Suprapubic skin (tissue), 4 donors: ENCODE results near the gene PNMA1. TPM values are rescaled to one million over a fixed set of nuclear protein-coding genes. Genes with fewer than 3 reads are reported as not detected.

Experiments used
- DNase-seq, 2 donors: peaks; one replicate each; pipeline ENCODE4 v3.0.0-alpha.2; 2019; ENCODE audit warnings: low spot score in 2 of 2
- H3K27ac ChIP-seq: fragments of 200-600 bp; sonication (generic); one replicate; pipeline ENCODE4 v1.5.1; 2019
- H3K27me3 ChIP-seq: fragments of 200-600 bp; sonication (generic); one replicate; pipeline ENCODE4 v1.5.1; 2019
- H3K36me3 ChIP-seq: fragments of 200-600 bp; sonication (generic); one replicate; pipeline ENCODE4 v1.5.1; 2019
- H3K4me1 ChIP-seq: fragments of 200-600 bp; sonication (generic); one replicate; pipeline ENCODE4 v1.5.1; 2019
- H3K4me3 ChIP-seq: fragments of 200-600 bp; sonication (generic); one replicate; pipeline ENCODE4 v1.5.1; 2019; ENCODE audit warnings: mild to moderate bottlenecking
- H3K9me3 ChIP-seq: fragments of 200-600 bp; sonication (generic); one replicate; pipeline ENCODE4 v1.5.1; 2019
- CTCF ChIP-seq, 2 donors: fragments of 200-600 bp in 1 of 2; fragments of 450-650 bp in 1 of 2; sonication (generic) in 1 of 2; IDR thresholded peaks; one replicate each; pipeline ENCODE4 v1.5.1; 2016 to 2019; ENCODE audit warnings: antibody characterized with exemption in 2 of 2, mild to moderate bottlenecking in 1 of 2, moderate library complexity in 1 of 2
- EP300 ChIP-seq: sonication (generic); formaldehyde crosslinking; IDR thresholded peaks from one replicate; pipeline ENCODE4 v1.6.1; 2017; ENCODE audit warnings: antibody characterized with exemption
- POLR2A ChIP-seq, 2 donors: fragments of 450-650 bp; IDR thresholded peaks; one replicate each; pipeline ENCODE4 v1.6.1; 2017; ENCODE audit warnings: antibody characterized with exemption in 2 of 2, mild to moderate bottlenecking in 2 of 2, moderate library complexity in 2 of 2
- POLR2AphosphoS5 ChIP-seq, 3 donors: sonication (generic); formaldehyde crosslinking; IDR thresholded peaks; one replicate each; pipeline ENCODE4 v1.6.1; 2017; ENCODE audit warnings: antibody characterized with exemption in 3 of 3
- whole genome bisulfite sequencing: methylation state at CpG from one replicate; pipeline ENCODE4 v1.1.5; 2018; 5-methylcytosine and 5-hydroxymethylcytosine counted together
- total RNA-seq, 4 donors: library from RNA; depleted of rRNA; stranded (reverse); fragments of >200 nt; gene quantifications; one replicate each; pipeline ENCODE4 v1.1.0, GENCODE V29; 2016

Gene PNMA1
- total RNA-seq, 4 donors from 2014 or later, result 5.2 to 9.8 (median 6.4) TPM

- Histone ChIP-seq H3K4me1 (peaks cover 56% of the 10 kb centered on the region), H3K27me3 (no peaks in the 10 kb centered on the region), H3K4me3 (no peak overlapping the region), H3K27ac (no peak overlapping the region), H3K9me3 (no peaks in the 10 kb centered on the region), H3K36me3 (peaks cover 94% of the 10 kb centered on the region)
- DNase-seq, result no peak
- 88% methylated on average over 10 of the region's 10 CpGs for WGBS
- TF ChIP-seq EP300 (no peak), CTCF (IDR thresholded peaks at IDR 0.05) (no peak), POLR2A (IDR thresholded peaks at IDR 0.05) (no peak), POLR2AphosphoS5 (IDR thresholded peaks at IDR 0.05) (no peak)
Observed at GRCh38 chr14:73722581-73722980, 8.4 kb upstream of the PNMA1 start.

GRCh38 chr14:73721101-73721821 is 7.1 kb upstream of the PNMA1 start:
- Histone ChIP-seq H3K27me3 (no peaks in the 10 kb centered on the region), H3K9me3 (no peaks in the 10 kb centered on the region), H3K4me3 (no peak overlapping the region), H3K27ac (no peak overlapping the region), H3K4me1 (peaks cover 44% of the 10 kb centered on the region), H3K36me3 (peaks cover 90% of the 10 kb centered on the region)
- TF ChIP-seq POLR2AphosphoS5 (IDR thresholded peaks at IDR 0.05) (no peak), EP300 (no peak), CTCF (IDR thresholded peaks at IDR 0.05) (no peak), POLR2A (IDR thresholded peaks at IDR 0.05) (no peak)
- 85% methylated on average over 12 of the region's 12 CpGs for WGBS
- no peak for DNase-seq

GRCh38 chr14:73720636-73721035 is 6.5 kb upstream of the PNMA1 start:
- peaks cover 88% of the 10 kb centered on the region for H3K36me3 ChIP-seq
- no peak overlapping the region for H3K4me3 ChIP-seq
- no peak for DNase-seq
- H3K4me1 ChIP-seq, result peaks cover 39% of the 10 kb centered on the region
- no peak overlapping the region for H3K27ac ChIP-seq
- H3K27me3 ChIP-seq, result no peaks in the 10 kb centered on the region
- TF ChIP-seq CTCF (IDR thresholded peaks at IDR 0.05) (no peak), POLR2A (IDR thresholded peaks at IDR 0.05) (no peak), POLR2AphosphoS5 (IDR thresholded peaks at IDR 0.05) (no peak), EP300 (no peak)
- no peaks in the 10 kb centered on the region for H3K9me3 ChIP-seq

GRCh38 chr14:73719791-73720190 is 5.6 kb upstream of the PNMA1 start:
- Histone ChIP-seq H3K9me3 (no peaks in the 10 kb centered on the region), H3K27me3 (no peaks in the 10 kb centered on the region), H3K4me3 (no peak overlapping the region), H3K4me1 (peaks cover 35% of the 10 kb centered on the region), H3K27ac (no peak overlapping the region), H3K36me3 (peaks cover 83% of the 10 kb centered on the region)
- WGBS, result 89% methylated on average over 8 of the region's 8 CpGs
- no peak for TF ChIP-seq CTCF (IDR thresholded peaks at IDR 0.05)
- TF ChIP-seq POLR2A (IDR thresholded peaks at IDR 0.05), result no peak
- TF ChIP-seq EP300, result no peak
- TF ChIP-seq POLR2AphosphoS5 (IDR thresholded peaks at IDR 0.05), result no peak
- no peak for DNase-seq

GRCh38 chr14:73719361-73719760 is 5.2 kb upstream of the PNMA1 start:
- no peak for TF ChIP-seq POLR2A (IDR thresholded peaks at IDR 0.05)
- TF ChIP-seq POLR2AphosphoS5 (IDR thresholded peaks at IDR 0.05), result no peak
- no peak for TF ChIP-seq EP300
- H3K4me3 ChIP-seq, result no peak overlapping the region
- no peak overlapping the region for H3K27ac ChIP-seq
- no peaks in the 10 kb centered on the region for H3K27me3 ChIP-seq
- 91% methylated on average over 13 of the region's 13 CpGs for WGBS
- H3K4me1 ChIP-seq, result peaks cover 35% of the 10 kb centered on the region
- no peak for DNase-seq
- H3K9me3 ChIP-seq, result no peaks in the 10 kb centered on the region
- peaks cover 83% of the 10 kb centered on the region for H3K36me3 ChIP-seq
